GM12878 (cell line): ENCODE measurements around the gene CYB5RL. TPM values are rescaled to one million over a fixed set of nuclear protein-coding genes. Genes with fewer than 3 reads are reported as not detected.

Experiments
- ATAC-seq: fragments of 200-7000 bp; cut with Tn5 transposase; 3 replicates; pipeline ENCODE4 v1.9.1; 2020; ENCODE audit warnings: mild to moderate bottlenecking, moderate library complexity
- BruUV-seq: library from RNA; stranded (reverse); fragments of 400-500 nt; replicated peaks from 2 replicates; lab custom pipeline; 2021; lab: Mats Ljungman, UMichigan
- CTCF ChIA-PET: fragments of 300-600 bp; sonication (Branson Sonifier 250); formaldehyde crosslinking; extraction: SDS; loops from one replicate; lab custom pipeline; 2021; ENCODE audit warnings: inconsistent platforms; lab: Yijun Ruan, JAX
- POLR2A ChIA-PET: fragments of 350-600 bp; formaldehyde crosslinking; extraction: SDS; loops from one replicate; lab custom pipeline; 2021; ENCODE audit warnings: inconsistent platforms; lab: Charles Lee
- RAD21 ChIA-PET: fragments of 300-600 bp; sonication (Branson Sonifier 250); formaldehyde crosslinking; loops from one replicate; lab custom pipeline; 2023; ENCODE audit warnings: antibody characterized with exemption; ENCODE audit not compliant: unreplicated experiment; lab: Charles Lee
- SMC1A ChIA-PET: fragments of 300-600 bp; sonication (Branson Sonifier 250); formaldehyde crosslinking; loops from one replicate; lab custom pipeline; 2023; ENCODE audit not compliant: unreplicated experiment, uncharacterized antibody; lab: Charles Lee
- DNase-seq: peaks from one replicate; pipeline ENCODE4 v3.0.0-alpha.2; 2011; ENCODE audit warnings: low read depth, low spot score
- FAIRE-seq: peaks from 3 replicates; lab custom pipeline; 2011; peaks lifted over from hg19 to GRCh38; lab: Jason Lieb, UNC
- H2AFZ ChIP-seq: 2 replicates; pipeline ENCODE4 v1.6.0; 2011; ENCODE audit warnings: low read depth, low read length, control low read depth; ENCODE audit not compliant: control insufficient read depth
- H3K27ac ChIP-seq: 2 replicates; pipeline ENCODE4 v1.5.1; 2011; ENCODE audit warnings: control low read depth; ENCODE audit not compliant: control insufficient read depth, insufficient read depth
- H3K27me3 ChIP-seq, 2 experiments: replicated peaks in 1 of 2; 2 replicates each; pipeline versions ENCODE4 v1.6.0 to v1.6.1; 2011; ENCODE audit warnings: low read length in 1 of 2; ENCODE audit not compliant: control insufficient read depth in 2 of 2, insufficient read depth in 2 of 2
- H3K36me3 ChIP-seq, 2 experiments: 2 replicates each; pipeline ENCODE4 v1.5.1; 2011; ENCODE audit warnings: low read length in 1 of 2; ENCODE audit not compliant: control insufficient read depth in 2 of 2, insufficient read depth in 2 of 2
- H3K4me1 ChIP-seq: 2 replicates; pipeline ENCODE4 v1.6.1; 2011; ENCODE audit warnings: mild to moderate bottlenecking, low read length, moderate library complexity, mixed read lengths; ENCODE audit not compliant: control insufficient read depth, insufficient read depth
- H3K4me2 ChIP-seq: 2 replicates; pipeline ENCODE4 v1.6.0; 2011; ENCODE audit warnings: control low read depth; ENCODE audit not compliant: control insufficient read depth, insufficient read depth
- H3K4me3 ChIP-seq: fragments of 200-600 bp; sonication (generic); 2 replicates; pipeline ENCODE4 v1.5.1; 2016
- H3K79me2 ChIP-seq: 2 replicates; pipeline ENCODE4 v1.6.0; 2011; ENCODE audit warnings: low read length; ENCODE audit not compliant: control insufficient read depth, insufficient read depth
- H3K9ac ChIP-seq: 2 replicates; pipeline ENCODE4 v1.8.0; 2011; ENCODE audit warnings: low read length, control low read depth, mixed read lengths; ENCODE audit not compliant: control insufficient read depth, insufficient read depth
- H3K9me3 ChIP-seq: replicated peaks from 3 replicates; pipeline ENCODE4 v1.5.1; 2011; ENCODE audit warnings: mild to moderate bottlenecking, low read length; ENCODE audit not compliant: control insufficient read depth, insufficient read depth
- H4K20me1 ChIP-seq: 2 replicates; pipeline ENCODE4 v1.6.0; 2011; ENCODE audit not compliant: control insufficient read depth, insufficient read depth
- POLR2A ChIP-seq: IDR thresholded peaks from 2 replicates; pipeline ENCODE4 v1.6.1; 2011; ENCODE audit warnings: low read depth, mild to moderate bottlenecking, low read length
- ZNF592 ChIP-seq: fragments of 450-650 bp; IDR thresholded peaks from 2 replicates; pipeline ENCODE4 v1.6.1; 2017; ENCODE audit warnings: mild to moderate bottlenecking, moderate library complexity
- WGBS: methylation state at CpG from one replicate; pipeline ENCODE4 v1.1.6; 2016; ENCODE audit warnings: low lambda C conversion rate; ENCODE audit not compliant: insufficient replicate concordance, insufficient coverage; ENCODE audit errors: missing lambda C conversion rate; 5-methylcytosine and 5-hydroxymethylcytosine counted together
- in situ Hi-C: fragments of 300-500 bp; cut with MboI; formaldehyde crosslinking; loops from 9 replicates; pipeline ENCODE4 v1.14.3; 2018; ENCODE audit warnings: mixed read lengths
- intact Hi-C: fragments of 100-400 bp; cut with micrococcal nuclease; formaldehyde crosslinking; loops from one replicate; pipeline ENCODE4 v1.14.2; 2022; ENCODE audit not compliant: unreplicated experiment
- polyA plus RNA-seq, 11 experiments: library from polyadenylated mRNA; depleted of rRNA in 4 of 11; unstranded in 6 of 11; stranded (reverse) in 5 of 11; fragments of >200 nt; fragmentation: Nextera tagmentation in 4 of 11; fragmentation: Illumina TruSeq in 1 of 11; extraction: Ambion mirVana in 4 of 11; extraction: Trizol in 1 of 11; gene quantifications; 1 replicate in 1 of 11; 2 replicates in 10 of 11; pipeline versions ENCODE4 v1.2.1 to v1.2.3, GENCODE V29; 2011 to 2016; ENCODE audit warnings: inconsistent platforms in 2 of 11, missing spikeins in 2 of 11, low read depth in 1 of 11
- total RNA-seq, 4 experiments: library from RNA; depleted of rRNA in 3 of 4; stranded (reverse); fragments of >200 nt in 3 of 4; fragmentation: Illumina TruSeq in 1 of 4; extraction: Trizol in 1 of 4; gene quantifications; 2 replicates each; pipeline versions ENCODE4 v1.2.1 to v1.2.3, GENCODE V29; 2013 to 2021

The CYB5RL gene
- total and polyA plus RNA-seq, 10 of the 15 experiments (the other 5 are each of a cell fraction or from before 2014, with no cell fraction given): 3.1 to 8.7 (median 7.2) TPM

GRCh38 chr1:54223441-54224202, 23.8 kb upstream of the CYB5RL start:
- WGBS: 95% methylated on average over 15 of the region's 16 CpGs
- BruUV-seq: no TSS peak
- no peak overlapping the region for H2AFZ ChIP-seq
- H3K9ac ChIP-seq: no peak overlapping the region
- in situ Hi-C loops (no loop called here), intact Hi-C loops (no loop called here)
- SMC1A ChIA-PET: no interaction called here
- no peaks in the 10 kb centered on the region for H4K20me1 ChIP-seq
- FAIRE-seq: no peak
- peaks cover 2 to 4% of the 10 kb centered on the region in 2 experiments for H3K36me3 ChIP-seq
- H3K4me1 ChIP-seq: no peaks in the 10 kb centered on the region
- CTCF ChIA-PET: no interaction called here
- no peaks in the 10 kb centered on the region for H3K27me3 ChIP-seq
- no peaks in the 10 kb centered on the region for H3K9me3 ChIP-seq
- ATAC-seq: no peak
- POLR2A ChIA-PET: no interaction called here
- H3K79me2 ChIP-seq: no peaks in the 10 kb centered on the region
- RAD21 ChIA-PET: no interaction called here
- no peak for TF ChIP-seq ZNF592
- TF ChIP-seq POLR2A: peak; percentile 41; the same call in 1 of the 2 replicates
- H3K4me3 ChIP-seq: no peak overlapping the region
- DNase-seq: no peak
- H3K4me2 ChIP-seq: no peak overlapping the region
- H3K27ac ChIP-seq: no peak overlapping the region
